ENCODE data around the gene RASGRF2.
"Not testable (repeated sequence)": the region's sequence is repeated elsewhere in the genome, so short reads cannot be mapped to it uniquely, and the experiment has no call there.

Gene RASGRF2

DNA sequence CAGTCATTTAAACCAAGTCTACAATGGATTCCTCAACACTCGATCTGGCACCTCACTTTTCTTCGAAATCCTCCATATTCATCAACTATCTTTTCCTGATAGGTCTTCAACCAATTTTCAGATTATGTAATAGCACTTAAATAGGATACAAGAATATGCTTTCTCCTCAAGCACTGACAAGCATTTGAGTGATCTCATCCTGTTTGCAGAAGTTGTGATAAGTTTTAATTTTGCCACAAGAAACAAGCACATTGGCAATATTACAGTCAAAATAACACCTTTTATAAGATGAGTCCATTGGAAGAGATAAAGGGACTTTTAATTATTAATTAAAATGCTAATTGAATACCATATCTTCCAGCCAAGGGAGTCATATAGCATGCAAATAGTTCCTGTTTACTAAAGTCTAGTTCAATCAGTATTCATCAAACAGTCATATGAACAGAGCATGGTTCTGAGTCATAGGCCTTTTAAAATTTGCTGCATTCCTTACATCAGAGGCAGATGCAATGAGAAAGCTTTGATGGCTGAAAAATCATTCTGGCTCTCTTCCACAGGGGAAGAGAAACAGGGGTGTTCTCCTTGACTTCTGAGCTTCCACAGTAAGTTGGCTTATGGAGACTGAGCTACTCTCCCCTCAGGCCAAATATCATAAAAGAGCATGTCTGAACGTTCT is 308.5 kb downstream of the RASGRF2 start:
- no peak for DNase-seq (ENCODE audit: low read depth in 2 of 3, low spot score in 1 of 3)

DNA sequence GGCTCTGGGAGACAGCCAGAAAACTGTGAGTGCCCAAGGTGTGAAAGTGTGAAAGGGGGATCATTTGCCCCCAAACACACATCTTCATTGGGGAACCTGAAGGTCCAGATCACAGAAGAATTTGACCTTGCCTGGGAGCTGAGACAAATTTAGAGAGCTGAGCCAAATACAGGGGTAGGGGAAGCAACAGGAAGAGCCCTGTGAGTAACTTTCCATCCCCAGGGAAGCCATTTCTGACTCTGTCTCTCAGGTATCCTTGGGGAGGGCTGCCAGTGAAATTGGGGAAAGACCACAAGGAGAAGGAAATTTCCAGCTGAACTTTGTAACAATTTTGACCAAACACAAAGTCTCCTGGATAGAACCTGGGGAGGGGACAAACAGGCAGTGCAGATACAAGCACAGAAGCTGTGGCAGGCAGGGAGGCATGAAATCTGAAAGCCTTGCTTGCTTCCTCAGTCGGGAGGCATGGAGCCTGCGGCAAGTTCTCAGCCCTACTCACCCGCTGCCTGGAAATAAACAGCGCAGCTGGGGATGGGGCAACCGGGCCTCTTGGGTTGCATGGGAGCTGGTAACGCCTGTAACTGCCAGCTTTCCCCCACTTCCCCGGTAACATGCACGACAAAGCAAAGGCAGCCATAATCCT is 309.7 kb downstream of the RASGRF2 start:
- DNase-seq (ENCODE audit: low read depth in 2 of 3, low spot score in 1 of 3) = no peak

DNA sequence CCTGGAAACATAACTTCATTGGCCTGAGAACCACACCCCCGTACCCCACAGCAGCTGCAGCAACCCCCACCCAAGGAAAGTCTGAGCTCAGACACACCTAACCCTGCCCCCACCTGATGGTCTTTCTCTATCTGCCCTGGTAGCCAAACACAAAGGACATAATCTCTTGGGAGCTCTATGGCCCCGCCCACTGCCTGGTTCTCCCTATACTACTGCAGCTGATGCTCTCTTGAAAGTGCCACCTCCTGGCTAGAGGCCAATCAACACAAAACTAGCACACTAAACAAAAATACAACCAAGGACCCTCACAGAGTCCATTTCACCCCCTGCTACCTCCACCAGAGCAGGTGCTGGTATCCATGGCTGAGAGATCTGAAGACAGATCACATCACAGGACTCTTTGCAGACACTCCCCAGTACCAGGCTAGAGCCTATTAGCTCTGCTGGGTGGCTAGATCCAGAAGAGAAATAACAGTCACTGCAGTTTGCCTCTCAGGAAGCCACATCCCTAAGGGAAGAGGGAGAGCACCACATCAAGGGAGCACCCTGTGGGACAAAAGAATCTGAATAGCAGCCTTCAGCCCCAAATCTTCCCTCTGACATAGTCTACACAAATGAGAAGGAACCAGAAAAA is 310.3 kb downstream of the RASGRF2 start:
- DNase-seq (ENCODE audit: low read depth in 2 of 3, low spot score in 1 of 3) = not testable (repeated sequence)
